HepG2 (cell line): ENCODE data around the gene SV2A.
"Not testable (repeated sequence)": the region's sequence is repeated elsewhere in the genome, so short reads cannot be mapped to it uniquely, and the experiment has no call there.

Experiments used
- FOXO4 ChIP-seq: sonication (generic); formaldehyde crosslinking; conservative IDR thresholded peaks from 2 replicates; pipeline ENCODE4 v1.8.1; 2023; ENCODE audit warnings: missing genetic modification reagents
- GABPB1 ChIP-seq: IDR thresholded peaks from 2 replicates; pipeline ENCODE4 v1.6.1; 2016; ENCODE audit warnings: mild to moderate bottlenecking, missing genetic modification reagents, moderate library complexity, missing compliant biosample characterization
- MAX ChIP-seq: IDR thresholded peaks from 2 replicates; pipeline ENCODE4 v1.6.1; 2012; ENCODE audit warnings: inconsistent platforms
- RAD21 ChIP-seq: fragments of 450-650 bp; formaldehyde crosslinking; IDR thresholded peaks from 2 replicates; pipeline ENCODE4 v1.5.0; 2020; ENCODE audit warnings: mild to moderate bottlenecking
- RAD51 ChIP-seq: fragments of 450-650 bp; IDR thresholded peaks from 2 replicates; pipeline ENCODE4 v1.6.1; 2016; ENCODE audit warnings: borderline replicate concordance

- TF ChIP-seq RAD51; RAD21; GABPB1 (CRISPR knock-in tag); FOXO4 (CRISPR knock-in tag); MAX: not testable (repeated sequence)
Measured at GRCh38 chr1:149860271-149860670, 57.4 kb downstream of the SV2A start.
